Measurements from ENCODE around the gene FAM163B.

GRCh38 chr9:133538176-133538575 lies 71.0 kb downstream of the FAM163B start:
- no peak for TF ChIP-seq GATA2 (IDR thresholded peaks at IDR 0.05; ENCODE audit: low read depth, low read length)
- TF ChIP-seq GATA3 (IDR thresholded peaks at IDR 0.05; ENCODE audit: low read depth, low read length), result no peak
